Keratinocyte (primary cell): Measurements from ENCODE around the gene ALDOB.

Experiments used
- CTCF ChIP-seq, 3 experiments: IDR thresholded peaks in 1 of 3; conservative IDR thresholded peaks in 1 of 3; optimal IDR thresholded peaks in 1 of 3; 2 replicates in 2 of 3; 3 replicates in 1 of 3; pipeline versions ENCODE3 to v1.5.1; 2011; ENCODE audit warnings: low read length in 3 of 3, mild to moderate bottlenecking in 3 of 3, moderate library complexity in 2 of 3, control low read depth in 1 of 3, inconsistent platforms in 1 of 3; ENCODE audit not compliant: insufficient read depth in 2 of 3; ENCODE audit errors: extremely low read depth in 1 of 3
- EZH2 ChIP-seq: IDR thresholded peaks from one replicate; pipeline ENCODE4 v1.6.1; 2012; ENCODE audit warnings: inconsistent platforms, mild to moderate bottlenecking, low read length, moderate library complexity

GRCh38 chr9:101462558-101462957 is 27.0 kb upstream of the ALDOB start:
- TF ChIP-seq CTCF (optimal IDR thresholded peaks at IDR 0.05 in 1 of 3, IDR thresholded peaks at IDR 0.05 in 1 of 3, conservative IDR thresholded peaks at IDR 0.05 in 1 of 3; ENCODE audit: extremely low read depth in 1 of 3, insufficient read depth in 2 of 3, low read length in 3 of 3) (no peak), EZH2 (no peak)
